ENCODE measurements around the gene EFNA2.

EFNA2 gene

DNA sequence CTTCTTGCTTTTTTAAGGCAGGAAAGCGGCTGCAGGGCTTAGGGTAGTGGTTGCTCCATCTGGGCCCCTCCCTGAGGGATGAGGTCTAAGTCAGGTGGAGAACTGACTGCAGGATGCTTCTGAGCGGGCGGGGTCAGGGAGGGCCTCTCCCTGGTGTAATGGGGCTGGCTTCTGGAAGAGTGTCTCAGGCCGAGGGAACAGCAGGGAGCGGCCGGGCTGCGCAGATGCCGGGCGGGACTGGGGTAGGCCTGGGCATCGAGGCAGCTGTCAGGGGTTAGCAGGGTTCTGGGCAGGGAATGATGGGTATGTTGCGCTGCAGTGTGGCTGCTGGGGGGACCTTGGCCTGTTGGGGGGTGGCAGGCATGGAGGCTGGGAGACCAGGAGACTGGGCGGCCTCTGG is 7.6 kb upstream of the EFNA2 start:
- DNase-seq (ENCODE audit: extremely low spot score) = no peak
- TF ChIP-seq ELF4 (IDR thresholded peaks at IDR 0.05) (no peak), SUZ12 (IDR thresholded peaks at IDR 0.05) (no peak), L3MBTL2 (conservative IDR thresholded peaks at IDR 0.05) (no peak), FOXM1 (IDR thresholded peaks at IDR 0.05; ENCODE audit: borderline replicate concordance) (no peak), ZNF384 (IDR thresholded peaks at IDR 0.05) (no peak), ARNT (IDR thresholded peaks at IDR 0.05) (no peak), SP1 (IDR thresholded peaks at IDR 0.05) (no peak)
- TF ChIP-seq, protein P1, sequence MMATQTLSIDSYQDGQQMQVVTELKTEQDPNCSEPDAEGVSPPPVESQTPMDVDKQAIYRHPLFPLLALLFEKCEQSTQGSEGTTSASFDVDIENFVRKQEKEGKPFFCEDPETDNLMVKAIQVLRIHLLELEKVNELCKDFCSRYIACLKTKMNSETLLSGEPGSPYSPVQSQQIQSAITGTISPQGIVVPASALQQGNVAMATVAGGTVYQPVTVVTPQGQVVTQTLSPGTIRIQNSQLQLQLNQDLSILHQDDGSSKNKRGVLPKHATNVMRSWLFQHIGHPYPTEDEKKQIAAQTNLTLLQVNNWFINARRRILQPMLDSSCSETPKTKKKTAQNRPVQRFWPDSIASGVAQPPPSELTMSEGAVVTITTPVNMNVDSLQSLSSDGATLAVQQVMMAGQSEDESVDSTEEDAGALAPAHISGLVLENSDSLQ (IDR thresholded peaks at IDR 0.05) = no peak
- CTCF ChIA-PET = no interaction called here
- POLR2A ChIA-PET = interaction anchor here (0.6 to 1.8 kb wide), 3 partner anchors 9 to 315 kb away, joined by 3 to 16 read pairs (median 3); partner anchors contain the start of gene CIRBP

DNA sequence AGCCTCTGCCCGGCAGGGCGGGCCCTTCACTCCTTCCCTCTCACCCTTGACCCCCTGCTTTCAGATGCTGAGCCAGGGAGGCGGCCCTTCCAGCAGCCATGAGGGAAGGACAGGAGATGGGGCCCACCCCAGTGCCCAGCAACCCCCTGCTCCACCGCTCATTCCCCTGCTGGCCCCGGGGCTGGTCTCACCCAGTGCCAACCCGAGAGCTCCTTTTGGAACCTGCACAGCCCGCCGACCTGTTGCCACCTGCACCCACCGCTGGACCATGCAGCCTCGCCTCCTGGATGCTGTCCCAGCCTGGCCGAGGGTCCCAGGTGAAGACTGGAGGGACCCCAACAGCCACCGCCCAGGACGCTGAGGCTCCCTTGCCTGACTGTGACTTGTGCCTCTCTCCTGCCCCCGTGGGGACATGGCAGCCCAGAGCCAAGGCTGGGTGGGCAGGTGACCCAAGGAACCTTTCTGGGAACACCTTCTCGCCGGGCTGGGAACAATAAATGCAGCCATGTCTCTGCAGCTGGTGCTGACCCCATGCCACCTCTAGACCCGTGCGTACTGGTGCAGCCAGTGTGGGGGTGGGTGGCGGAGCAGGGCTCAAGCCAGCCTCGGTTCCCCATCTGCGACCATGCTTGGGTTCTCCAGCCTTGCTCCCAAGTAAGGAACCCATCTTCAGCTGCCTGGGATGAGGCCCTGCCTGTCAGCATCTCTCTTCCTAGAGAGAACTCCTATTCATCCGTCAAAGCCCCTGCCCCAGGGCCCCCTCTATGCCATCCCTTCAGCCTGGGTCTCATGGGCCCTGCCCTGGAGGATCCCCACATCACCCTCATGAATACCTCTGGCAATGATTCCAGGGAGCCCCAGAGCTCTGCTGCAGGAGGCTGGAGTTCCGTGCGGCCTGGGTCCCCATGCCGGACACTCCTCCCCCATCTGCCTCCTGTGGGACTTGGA is 6.7 kb upstream of the EFNA2 start:
- ChIA-PET POLR2A (interaction anchor here (0.6 to 2.3 kb wide), 3 partner anchors 10 to 314 kb away, joined by 3 to 33 read pairs (median 10); partner anchors contain the start of gene CIRBP), CTCF (interaction anchor here (0.5 to 0.7 kb wide), 2 partner anchors 104 to 452 kb away, joined by 3 to 4 read pairs; no protein-coding TSS in a partner anchor)
- TF ChIP-seq L3MBTL2 (conservative IDR thresholded peaks at IDR 0.05) (no peak), FOXK2 (IDR thresholded peaks at IDR 0.05) (no peak)
- DNase-seq (ENCODE audit: extremely low spot score) = no peak

DNA sequence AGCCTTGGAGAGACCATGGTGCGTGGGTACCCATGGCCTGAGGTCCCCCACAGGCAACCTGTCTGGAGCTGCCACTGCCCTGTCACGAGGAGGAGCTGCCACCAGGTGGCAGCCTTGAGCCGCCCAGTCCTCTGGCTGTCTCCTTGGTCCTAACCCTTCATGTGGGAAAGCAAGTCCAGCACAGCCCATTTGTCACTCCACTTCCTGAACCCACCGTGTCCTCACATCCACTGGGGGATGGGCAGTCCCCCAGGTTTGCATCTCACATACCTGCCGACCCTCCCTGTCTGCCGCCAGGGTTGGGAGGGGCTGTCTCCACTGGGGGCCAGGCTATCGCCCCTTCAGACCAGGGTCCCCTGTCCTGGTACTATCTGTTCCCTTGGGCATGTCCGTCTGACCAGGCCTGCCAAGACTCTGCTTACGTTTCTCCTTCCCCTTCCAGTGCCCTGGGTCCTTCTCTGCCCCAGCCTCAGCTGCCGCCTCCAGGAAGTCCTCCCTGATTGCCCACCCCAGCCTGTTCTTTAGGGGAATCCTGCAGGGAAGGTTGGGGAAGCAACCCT is 5.8 kb upstream of the EFNA2 start:
- peak; percentile 77 for DNase-seq (ENCODE audit: extremely low spot score)
- CTCF ChIA-PET = interaction anchor here (0.7 to 1.0 kb wide), 3 partner anchors 11 to 103 kb away, joined by 3 to 4 read pairs (median 3); partner anchors contain the start of gene CIRBP
- POLR2A ChIA-PET = interaction anchor here (1.5 to 2.3 kb wide), 2 partner anchors 11 to 75 kb away, joined by 3 to 33 read pairs; partner anchors contain the start of gene CIRBP

DNA sequence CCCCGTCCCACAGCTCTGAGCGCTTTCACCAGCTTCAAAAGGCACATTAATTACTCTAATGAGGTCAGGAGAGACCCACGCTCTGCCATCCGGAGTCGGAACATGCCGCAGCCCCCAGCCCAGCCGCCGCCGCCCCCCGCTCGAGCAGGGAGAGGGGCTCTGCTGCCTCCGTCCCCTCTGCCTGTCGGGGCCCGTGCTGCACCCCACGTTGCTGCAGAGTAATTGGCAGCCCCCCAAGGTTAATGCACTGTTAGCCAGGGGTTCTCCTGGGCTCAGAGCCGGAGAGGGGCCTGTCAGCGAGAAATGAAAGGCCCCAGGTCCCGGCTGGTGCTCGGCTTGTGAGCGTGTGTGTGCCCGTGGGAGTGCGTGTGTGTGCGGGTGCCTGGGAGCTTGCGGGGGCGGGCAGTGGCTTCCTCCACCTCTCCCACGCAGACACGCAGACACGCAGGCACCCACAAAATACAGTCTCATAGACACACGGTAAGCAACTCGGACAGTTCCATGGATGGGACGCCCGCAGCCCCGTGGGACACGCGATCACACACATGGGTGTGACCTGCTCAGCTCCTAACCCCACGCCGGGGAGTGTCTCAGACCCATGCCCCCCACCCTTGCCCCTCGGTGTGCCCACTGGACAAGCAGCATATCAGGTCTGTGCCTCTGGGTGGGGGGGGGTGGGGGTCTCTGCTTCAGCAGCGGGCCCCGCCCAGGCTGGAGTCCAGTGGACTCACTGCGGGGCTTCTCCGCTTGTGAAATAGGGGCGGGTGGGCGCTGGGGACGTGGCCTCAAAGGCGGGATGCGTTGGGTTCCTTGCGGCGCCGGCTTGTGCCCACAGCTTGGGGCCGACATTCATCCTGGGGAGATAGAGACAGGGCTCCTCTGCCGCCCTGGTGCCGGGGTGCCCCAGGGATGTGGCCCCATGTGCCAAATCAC is 4.8 kb upstream of the EFNA2 start:
- ChIA-PET CTCF (interaction anchor here (1.0 kb wide), 1 partner anchor 12 kb away, joined by 4 read pairs; the partner anchor contains the start of gene CIRBP), POLR2A (interaction anchor here (2.3 kb wide), 1 partner anchor 12 kb away, joined by 33 read pairs; the partner anchor contains the start of gene CIRBP)
- TF ChIP-seq L3MBTL2 (conservative IDR thresholded peaks at IDR 0.05) (no peak), FOXK2 (IDR thresholded peaks at IDR 0.05) (no peak), BHLHE40 (IDR thresholded peaks at IDR 0.05; ENCODE audit: borderline replicate concordance) (no peak), HDGF (IDR thresholded peaks at IDR 0.05; ENCODE audit: borderline replicate concordance) (no peak), SP1 (IDR thresholded peaks at IDR 0.05) (no peak), SUZ12 (IDR thresholded peaks at IDR 0.05) (no peak), NFRKB (IDR thresholded peaks at IDR 0.05) (no peak), FOXA1 (IDR thresholded peaks at IDR 0.05) (no peak), TARDBP (IDR thresholded peaks at IDR 0.05) (no peak), FOXM1 (IDR thresholded peaks at IDR 0.05; ENCODE audit: borderline replicate concordance) (no peak), ELF4 (IDR thresholded peaks at IDR 0.05) (no peak), CTBP1 (IDR thresholded peaks at IDR 0.05; ENCODE audit: borderline replicate concordance) (no peak), ZNF384 (IDR thresholded peaks at IDR 0.05) (no peak)
- TF ChIP-seq, protein P1 (IDR thresholded peaks at IDR 0.05) = no peak
- no peak for DNase-seq (ENCODE audit: extremely low spot score)

More for the DNA sequence above, 5.8 kb upstream of the EFNA2 start:
- TF ChIP-seq, protein P1 (IDR thresholded peaks at IDR 0.05) = peak; percentile 41; the same call in 1 of the 2 replicates
- no peak for TF ChIP-seq LEF1 (IDR thresholded peaks at IDR 0.05; ENCODE audit: borderline replicate concordance)

DNA sequence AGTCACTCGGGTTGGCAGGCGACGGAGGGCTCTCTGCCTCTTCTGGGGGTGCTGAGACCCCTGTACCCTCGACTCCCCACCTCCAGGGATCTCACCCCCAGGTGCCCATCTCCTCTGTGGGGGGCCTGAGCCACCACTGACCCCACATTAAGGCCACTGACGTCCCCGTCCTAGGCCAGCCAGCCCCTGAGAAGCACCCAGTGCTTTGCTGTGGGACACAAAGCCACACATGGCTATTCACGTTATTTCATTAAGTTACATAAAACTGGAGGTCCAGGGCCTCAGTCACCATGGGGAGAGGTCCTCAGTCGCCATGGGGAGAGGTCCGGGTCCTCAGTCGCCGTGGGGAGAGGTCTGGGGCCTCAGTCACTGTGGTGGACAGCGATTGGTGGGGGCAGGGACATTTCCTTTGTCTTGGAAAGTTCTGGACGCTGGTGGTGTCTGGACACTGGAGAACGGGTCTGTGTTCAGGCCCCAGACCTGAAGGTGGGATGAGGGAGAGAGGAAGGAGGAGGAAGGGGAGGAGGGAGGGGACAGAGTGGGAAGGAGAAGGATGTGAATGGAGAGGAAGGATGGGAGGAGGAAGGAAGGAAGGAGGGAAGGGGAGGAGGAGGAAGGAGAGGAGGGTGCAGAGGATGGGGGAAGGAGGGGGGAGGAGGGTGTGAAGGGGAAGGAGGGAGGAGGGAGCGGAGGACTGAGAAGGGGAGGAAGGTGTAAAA is 3.9 kb upstream of the EFNA2 start:
- CTCF ChIA-PET = no interaction called here
- DNase-seq (ENCODE audit: extremely low spot score) = no peak
- TF ChIP-seq, protein P1 (IDR thresholded peaks at IDR 0.05) = no peak
- TF ChIP-seq HDGF (IDR thresholded peaks at IDR 0.05; ENCODE audit: borderline replicate concordance) = no peak
- no peak for TF ChIP-seq FOXM1 (IDR thresholded peaks at IDR 0.05; ENCODE audit: borderline replicate concordance)
- no peak for TF ChIP-seq BHLHE40 (IDR thresholded peaks at IDR 0.05; ENCODE audit: borderline replicate concordance)
- TF ChIP-seq LEF1 (IDR thresholded peaks at IDR 0.05; ENCODE audit: borderline replicate concordance) = no peak
- TF ChIP-seq SUZ12 (IDR thresholded peaks at IDR 0.05) = no peak
- no peak for TF ChIP-seq SP1 (IDR thresholded peaks at IDR 0.05)
- no peak for TF ChIP-seq FOXK2 (IDR thresholded peaks at IDR 0.05)
- TF ChIP-seq ARNT (IDR thresholded peaks at IDR 0.05) = no peak
- no peak for TF ChIP-seq NFRKB (IDR thresholded peaks at IDR 0.05)
- TF ChIP-seq ELF4 (IDR thresholded peaks at IDR 0.05) = no peak
- no peak for TF ChIP-seq ZNF384 (IDR thresholded peaks at IDR 0.05)
- no peak for TF ChIP-seq CTBP1 (IDR thresholded peaks at IDR 0.05; ENCODE audit: borderline replicate concordance)
- TF ChIP-seq TARDBP (IDR thresholded peaks at IDR 0.05) = no peak
- TF ChIP-seq L3MBTL2 (conservative IDR thresholded peaks at IDR 0.05) = no peak
- no peak for TF ChIP-seq FOXA1 (IDR thresholded peaks at IDR 0.05)
- POLR2A ChIA-PET = no interaction called here

Measured in HEK293T (cell line).